Natural killer cell (primary cell): Measurements from ENCODE around the gene PIK3C2A. TPM values are rescaled to one million over a fixed set of nuclear protein-coding genes. Genes with fewer than 3 reads are reported as not detected.

Experiments
- ATAC-seq, 3 donors: fragments of 150-1000 bp in 2 of 3; fragments of 200-7000 bp in 1 of 3; cut with Tn5 transposase; 1 replicate in 1 of 3; 2 replicates in 2 of 3; pipeline ENCODE4 v1.10.0; 2021; ENCODE audit warnings: mild to moderate bottlenecking in 2 of 3, moderate library complexity in 2 of 3
- DNase-seq, 2 donors: peaks; one replicate each; pipeline versions ENCODE4 v3.0.0 to v3.0.0-alpha.2; 2013 to 2021; ENCODE audit warnings: mixed read lengths in 1 of 2
- H3K27ac ChIP-seq: one replicate; pipeline ENCODE4 v1.5.1; 2013; ENCODE audit warnings: mild to moderate bottlenecking, low read length
- H3K27me3 ChIP-seq: one replicate; pipeline ENCODE4 v1.6.1; 2013; ENCODE audit warnings: low read length; ENCODE audit not compliant: control insufficient read depth, insufficient read depth
- H3K36me3 ChIP-seq: one replicate; pipeline ENCODE4 v1.6.1; 2013; ENCODE audit warnings: low read length; ENCODE audit not compliant: control insufficient read depth, insufficient read depth
- H3K4me1 ChIP-seq: one replicate; pipeline ENCODE4 v1.6.1; 2013; ENCODE audit warnings: low read length; ENCODE audit not compliant: control insufficient read depth, insufficient read depth
- H3K4me3 ChIP-seq: one replicate; pipeline ENCODE4 v1.5.1; 2013; ENCODE audit warnings: low read length
- H3K9me3 ChIP-seq: one replicate; pipeline ENCODE4 v1.6.1; 2013; ENCODE audit warnings: low read length; ENCODE audit not compliant: control insufficient read depth, insufficient read depth
- H3K27ac Mint-ChIP-seq, 2 donors: one replicate each; pipeline ENCODE4 v1.8.0; 2022; ENCODE audit warnings: mild to moderate bottlenecking in 2 of 2, mixed read lengths in 2 of 2, moderate library complexity in 1 of 2
- H3K27me3 Mint-ChIP-seq, 2 donors: one replicate each; pipeline ENCODE4 v1.8.0; 2022; ENCODE audit warnings: low read depth in 2 of 2, mixed read lengths in 2 of 2
- H3K36me3 Mint-ChIP-seq: one replicate; pipeline ENCODE4 v1.8.0; 2022; ENCODE audit warnings: mixed read lengths
- H3K4me1 Mint-ChIP-seq, 2 donors: one replicate each; pipeline ENCODE4 v1.8.0; 2022; ENCODE audit warnings: mixed read lengths in 2 of 2
- H3K4me3 Mint-ChIP-seq: one replicate; pipeline ENCODE4 v1.8.0; 2022; ENCODE audit warnings: mild to moderate bottlenecking, moderate library complexity, mixed read lengths
- H3K9me3 Mint-ChIP-seq, 2 donors: one replicate each; pipeline ENCODE4 v1.8.0; 2022; ENCODE audit warnings: mixed read lengths in 2 of 2
- WGBS: methylation state at CpG from one replicate; pipeline ENCODE4 v1.1.7; 2013; ENCODE audit warnings: missing lambda C conversion rate; ENCODE audit not compliant: insufficient coverage; 5-methylcytosine and 5-hydroxymethylcytosine counted together
- intact Hi-C: fragments of 100-400 bp; cut with micrococcal nuclease; formaldehyde crosslinking; loops from one replicate; pipeline ENCODE4 v1.14.2; 2022
- total RNA-seq, 4 donors: library from RNA; stranded (reverse); fragments of 120-200 nt in 1 of 4; gene quantifications; one replicate each; pipeline versions ENCODE4 v1.2.3 to v1.2.4, GENCODE V29; 2013 to 2022
- TF ChIP-seq, protein P1 (sequence below): fragments of 200-600 bp; IDR thresholded peaks from one replicate; pipeline ENCODE4 v1.8.0; 2022; ENCODE audit warnings: antibody characterized with exemption

Gene PIK3C2A, protein sequence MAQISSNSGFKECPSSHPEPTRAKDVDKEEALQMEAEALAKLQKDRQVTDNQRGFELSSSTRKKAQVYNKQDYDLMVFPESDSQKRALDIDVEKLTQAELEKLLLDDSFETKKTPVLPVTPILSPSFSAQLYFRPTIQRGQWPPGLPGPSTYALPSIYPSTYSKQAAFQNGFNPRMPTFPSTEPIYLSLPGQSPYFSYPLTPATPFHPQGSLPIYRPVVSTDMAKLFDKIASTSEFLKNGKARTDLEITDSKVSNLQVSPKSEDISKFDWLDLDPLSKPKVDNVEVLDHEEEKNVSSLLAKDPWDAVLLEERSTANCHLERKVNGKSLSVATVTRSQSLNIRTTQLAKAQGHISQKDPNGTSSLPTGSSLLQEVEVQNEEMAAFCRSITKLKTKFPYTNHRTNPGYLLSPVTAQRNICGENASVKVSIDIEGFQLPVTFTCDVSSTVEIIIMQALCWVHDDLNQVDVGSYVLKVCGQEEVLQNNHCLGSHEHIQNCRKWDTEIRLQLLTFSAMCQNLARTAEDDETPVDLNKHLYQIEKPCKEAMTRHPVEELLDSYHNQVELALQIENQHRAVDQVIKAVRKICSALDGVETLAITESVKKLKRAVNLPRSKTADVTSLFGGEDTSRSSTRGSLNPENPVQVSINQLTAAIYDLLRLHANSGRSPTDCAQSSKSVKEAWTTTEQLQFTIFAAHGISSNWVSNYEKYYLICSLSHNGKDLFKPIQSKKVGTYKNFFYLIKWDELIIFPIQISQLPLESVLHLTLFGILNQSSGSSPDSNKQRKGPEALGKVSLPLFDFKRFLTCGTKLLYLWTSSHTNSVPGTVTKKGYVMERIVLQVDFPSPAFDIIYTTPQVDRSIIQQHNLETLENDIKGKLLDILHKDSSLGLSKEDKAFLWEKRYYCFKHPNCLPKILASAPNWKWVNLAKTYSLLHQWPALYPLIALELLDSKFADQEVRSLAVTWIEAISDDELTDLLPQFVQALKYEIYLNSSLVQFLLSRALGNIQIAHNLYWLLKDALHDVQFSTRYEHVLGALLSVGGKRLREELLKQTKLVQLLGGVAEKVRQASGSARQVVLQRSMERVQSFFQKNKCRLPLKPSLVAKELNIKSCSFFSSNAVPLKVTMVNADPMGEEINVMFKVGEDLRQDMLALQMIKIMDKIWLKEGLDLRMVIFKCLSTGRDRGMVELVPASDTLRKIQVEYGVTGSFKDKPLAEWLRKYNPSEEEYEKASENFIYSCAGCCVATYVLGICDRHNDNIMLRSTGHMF (N-terminal part only)
- total RNA-seq, result 10 to 100 TPM; 68.2 to 82.3 (median 69.1) TPM
- total RNA-seq (2013), result 73.0 TPM

DNA sequence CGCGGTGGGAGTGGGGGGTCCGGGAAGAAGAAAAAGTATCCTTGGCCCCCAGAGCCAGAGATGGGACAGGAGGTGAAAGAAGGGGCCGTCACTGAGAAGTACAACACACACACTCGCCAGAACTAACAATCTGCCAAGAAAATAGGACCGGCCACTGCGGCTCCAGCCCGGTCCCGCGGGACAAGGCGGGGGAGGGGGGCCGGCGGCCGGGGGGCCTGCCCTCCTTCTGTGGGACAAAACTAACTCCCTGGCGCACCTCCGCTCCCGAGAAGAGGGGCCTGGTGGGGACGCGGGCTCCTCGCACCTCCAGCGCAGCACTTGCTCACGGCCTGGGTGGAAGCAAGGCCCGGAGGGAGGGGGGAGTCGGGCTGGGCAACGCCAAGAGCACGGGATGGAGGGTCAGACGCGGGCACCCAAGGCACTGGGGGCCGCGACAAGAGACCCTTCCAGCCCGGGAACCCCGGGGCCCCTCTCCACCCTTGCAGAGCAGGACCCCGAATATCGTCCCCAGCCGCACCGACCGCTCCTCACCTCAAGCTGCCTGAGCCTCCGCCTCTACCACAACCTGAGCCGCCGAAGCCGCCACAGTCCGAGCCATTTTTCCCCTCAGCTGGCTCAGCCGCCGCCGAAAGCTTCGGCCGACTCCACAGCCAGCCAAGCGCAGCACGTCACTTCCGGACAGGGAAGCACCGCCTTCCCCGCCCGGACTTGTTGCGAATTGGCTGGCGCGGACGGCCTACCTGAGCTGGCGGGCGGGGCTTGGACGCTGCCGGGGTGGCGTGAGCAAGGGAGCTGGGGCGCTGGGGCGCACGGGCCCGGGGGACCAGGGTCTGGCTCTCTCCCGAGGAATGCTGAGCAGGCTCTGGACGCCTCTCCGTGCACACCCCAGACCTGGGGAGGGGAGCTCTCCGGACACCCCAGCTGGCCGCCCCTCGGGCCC is at the start of gene PIK3C2A:
Gene PIK3C2A (minus strand): TSS at position 670 of the 940 bp plus-strand sequence. CDS start 38,245 bp downstream, outside the sequence.
- Mint-ChIP-seq H3K27ac (peak within 1 kb of the TSS; percentile 94 to 98), H3K36me3 (no peaks in the 10 kb centered on the region), H3K4me1 (peaks cover 39 to 41% of the 10 kb centered on the region in 2 donors), H3K27me3 (no peaks in the 10 kb centered on the region), H3K9me3 (no peaks in the 10 kb centered on the region), H3K4me3 (peak within 1 kb of the TSS; percentile 97)
- H3K36me3 ChIP-seq, result no peaks in the 10 kb centered on the region
- peak; percentile 95 to 96 for DNase-seq
- intact Hi-C loops, result loop anchor here (5.0 kb wide), 3 partner anchors 45 to 145 kb away; partner anchors contain the start of genes NCR3LG1 and RPS13
- peak; percentile 95 to 99 (median 97) for ATAC-seq
- peak within 1 kb of the TSS; percentile 94 for H3K27ac ChIP-seq
- no peaks in the 10 kb centered on the region for H3K27me3 ChIP-seq
- TF ChIP-seq, protein P1, sequence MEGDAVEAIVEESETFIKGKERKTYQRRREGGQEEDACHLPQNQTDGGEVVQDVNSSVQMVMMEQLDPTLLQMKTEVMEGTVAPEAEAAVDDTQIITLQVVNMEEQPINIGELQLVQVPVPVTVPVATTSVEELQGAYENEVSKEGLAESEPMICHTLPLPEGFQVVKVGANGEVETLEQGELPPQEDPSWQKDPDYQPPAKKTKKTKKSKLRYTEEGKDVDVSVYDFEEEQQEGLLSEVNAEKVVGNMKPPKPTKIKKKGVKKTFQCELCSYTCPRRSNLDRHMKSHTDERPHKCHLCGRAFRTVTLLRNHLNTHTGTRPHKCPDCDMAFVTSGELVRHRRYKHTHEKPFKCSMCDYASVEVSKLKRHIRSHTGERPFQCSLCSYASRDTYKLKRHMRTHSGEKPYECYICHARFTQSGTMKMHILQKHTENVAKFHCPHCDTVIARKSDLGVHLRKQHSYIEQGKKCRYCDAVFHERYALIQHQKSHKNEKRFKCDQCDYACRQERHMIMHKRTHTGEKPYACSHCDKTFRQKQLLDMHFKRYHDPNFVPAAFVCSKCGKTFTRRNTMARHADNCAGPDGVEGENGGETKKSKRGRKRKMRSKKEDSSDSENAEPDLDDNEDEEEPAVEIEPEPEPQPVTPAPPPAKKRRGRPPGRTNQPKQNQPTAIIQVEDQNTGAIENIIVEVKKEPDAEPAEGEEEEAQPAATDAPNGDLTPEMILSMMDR, result no peak
- no peaks in the 10 kb centered on the region for H3K9me3 ChIP-seq
- H3K4me1 ChIP-seq, result peaks cover 14% of the 10 kb centered on the region
- WGBS, result under 1% methylated on average over 72 of the region's 72 CpGs
- peak within 1 kb of the TSS; percentile 85 for H3K4me3 ChIP-seq

DNA sequence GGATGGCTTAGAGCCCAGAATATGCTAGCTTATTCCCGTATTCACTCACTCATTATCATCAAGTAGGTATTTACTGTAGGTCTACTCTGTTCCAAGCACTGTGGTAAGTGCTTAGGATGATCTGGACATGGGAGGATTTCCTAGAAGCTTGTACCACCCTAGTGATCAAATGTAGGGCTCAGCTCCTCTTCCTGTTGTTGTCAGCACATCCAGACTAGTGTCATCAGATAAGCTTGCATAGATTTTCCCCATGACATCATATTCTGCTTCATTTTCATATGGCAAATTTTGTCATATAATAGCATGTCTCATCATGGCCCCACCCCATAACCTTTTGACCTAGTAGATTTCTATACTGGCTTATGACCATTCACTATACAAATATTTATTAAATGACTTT is 49.4 kb upstream of the PIK3C2A start:
- TF ChIP-seq, protein P1, result no peak
- no peak overlapping the region for H3K4me3 Mint-ChIP-seq
- H3K27ac Mint-ChIP-seq, result no peak overlapping the region
- Histone ChIP-seq H3K4me3 (no peak overlapping the region), H3K36me3 (no peaks in the 10 kb centered on the region), H3K4me1 (no peaks in the 10 kb centered on the region), H3K27ac (no peak overlapping the region), H3K9me3 (no peaks in the 10 kb centered on the region), H3K27me3 (no peaks in the 10 kb centered on the region)
- H3K9me3 Mint-ChIP-seq, result no peaks in the 10 kb centered on the region
- H3K27me3 Mint-ChIP-seq, result no peaks in the 10 kb centered on the region
- H3K36me3 Mint-ChIP-seq, result no peaks in the 10 kb centered on the region
- no CpG with 5 or more reads among the region's 1 CpG for WGBS
- no peaks in the 10 kb centered on the region for H3K4me1 Mint-ChIP-seq
- intact Hi-C loops, result no loop called here
- DNase-seq (no peak), ATAC-seq (no peak)

DNA sequence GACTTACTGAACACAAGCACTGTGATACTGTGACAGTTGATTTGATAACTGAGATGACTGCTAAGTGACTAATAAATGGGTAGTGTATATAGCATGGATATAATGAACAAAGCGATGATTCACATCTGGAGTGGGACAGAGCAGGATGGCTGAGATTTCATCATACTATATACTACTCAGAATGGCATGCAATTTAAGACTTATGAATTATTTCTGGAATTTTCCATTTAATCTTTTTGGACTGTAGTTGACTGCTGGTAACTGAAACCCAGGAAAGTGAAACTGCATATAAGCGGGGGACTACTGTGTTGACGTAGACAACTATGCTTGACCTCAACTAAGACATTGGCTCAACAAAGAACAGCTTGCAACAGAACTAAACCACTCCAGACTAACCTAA is 48.7 kb upstream of the PIK3C2A start:
- H3K4me3 Mint-ChIP-seq, result no peak overlapping the region
- H3K4me3 ChIP-seq, result no peak overlapping the region
- H3K36me3 ChIP-seq, result no peaks in the 10 kb centered on the region
- H3K4me1 ChIP-seq, result no peaks in the 10 kb centered on the region
- no peak for DNase-seq
- no peak overlapping the region for H3K27ac Mint-ChIP-seq
- H3K9me3 ChIP-seq, result no peaks in the 10 kb centered on the region
- H3K27me3 Mint-ChIP-seq, result no peaks in the 10 kb centered on the region
- TF ChIP-seq, protein P1, result no peak
- no peak overlapping the region for H3K27ac ChIP-seq
- no peaks in the 10 kb centered on the region for H3K27me3 ChIP-seq
- H3K36me3 Mint-ChIP-seq, result no peaks in the 10 kb centered on the region
- 92% methylated on average over 3 of the region's 3 CpGs for WGBS
- no peaks in the 10 kb centered on the region for H3K9me3 Mint-ChIP-seq
- ATAC-seq, result no peak
- no peaks in the 10 kb centered on the region for H3K4me1 Mint-ChIP-seq
- intact Hi-C loops, result no loop called here
